ENCODE data around the gene CTSZ.
A peak's percentile ranks its signal among the peaks of the same experiment; 100 is the strongest.
"Not testable (repeated sequence)": the region's sequence is repeated elsewhere in the genome, so short reads cannot be mapped to it uniquely, and the experiment has no call there.

The CTSZ gene

GRCh38 chr20:59006864-59007664 is at the start of gene CTSZ:
TSS of gene CTSZ (minus strand) at chr20:59007254. CDS start at chr20:59007128, 126 bp downstream.
- no peak for DNase-seq (ENCODE audit: low read depth in 2 of 2)

GRCh38 chr20:59055302-59055701 is 48.2 kb upstream of the CTSZ start:
- DNase-seq (ENCODE audit: low read depth in 2 of 2), result no peak

GRCh38 chr20:59051666-59052185 is 44.7 kb upstream of the CTSZ start:
- no peak for DNase-seq (ENCODE audit: low read depth in 2 of 2)

- no peak for DNase-seq (ENCODE audit: low read depth in 2 of 2)
These were observed 43.4 kb upstream of the CTSZ start for GRCh38 chr20:59050437-59050836.

GRCh38 chr20:59048681-59049030 is 41.6 kb upstream of the CTSZ start:
- no peak for DNase-seq (ENCODE audit: low read depth in 2 of 2)

- DNase-seq (ENCODE audit: low read depth in 2 of 2), result no peak
These were observed 41.1 kb upstream of the CTSZ start for GRCh38 chr20:59047938-59048680.

- no peak for DNase-seq (ENCODE audit: low read depth in 2 of 2)
These were observed 39.8 kb upstream of the CTSZ start for GRCh38 chr20:59046862-59047261.

- no peak for DNase-seq (ENCODE audit: low read depth in 2 of 2)
These were observed 37.7 kb upstream of the CTSZ start for GRCh38 chr20:59044796-59045195.

GRCh38 chr20:59044295-59044694 is 37.2 kb upstream of the CTSZ start:
- no peak for DNase-seq (ENCODE audit: low read depth in 2 of 2)

GRCh38 chr20:59043698-59044097 is 36.6 kb upstream of the CTSZ start:
- no peak for DNase-seq (ENCODE audit: low read depth in 2 of 2)

- DNase-seq (ENCODE audit: low read depth in 2 of 2), result peak; percentile 82 to 93
These were observed 36.0 kb upstream of the CTSZ start for GRCh38 chr20:59042796-59043631.

- peak in 1 of 2 donors; percentile 26 for DNase-seq (ENCODE audit: low read depth in 2 of 2)
These were observed 35.2 kb upstream of the CTSZ start, which contains the start of gene PRELID3B for GRCh38 chr20:59042151-59042795. TSS of gene PRELID3B (minus strand) at chr20:59042786. CDS start at chr20:59042730, 56 bp downstream.

GRCh38 chr20:59041487-59041886 is 34.4 kb upstream of the CTSZ start:
- DNase-seq (ENCODE audit: low read depth in 2 of 2), result not testable (repeated sequence)

GRCh38 chr20:59040667-59041066 is 33.6 kb upstream of the CTSZ start:
- no peak for DNase-seq (ENCODE audit: low read depth in 2 of 2)

- no peak for DNase-seq (ENCODE audit: low read depth in 2 of 2)
These were observed 32.2 kb upstream of the CTSZ start for GRCh38 chr20:59039233-59039632.

GRCh38 chr20:59037386-59037785 is 30.3 kb upstream of the CTSZ start:
- DNase-seq (ENCODE audit: low read depth in 2 of 2), result no peak

- no peak for DNase-seq (ENCODE audit: low read depth in 2 of 2)
These were observed 28.3 kb upstream of the CTSZ start for GRCh38 chr20:59035381-59035780.

- no peak for DNase-seq (ENCODE audit: low read depth in 2 of 2)
These were observed 26.6 kb upstream of the CTSZ start for GRCh38 chr20:59033616-59034165.

- DNase-seq (ENCODE audit: low read depth in 2 of 2), result no peak
These were observed 26.0 kb upstream of the CTSZ start for GRCh38 chr20:59033093-59033492.

GRCh38 chr20:59032713-59033059 is 25.6 kb upstream of the CTSZ start:
- DNase-seq (ENCODE audit: low read depth in 2 of 2), result no peak

GRCh38 chr20:59032023-59032712 is 25.1 kb upstream of the CTSZ start, which contains the start of gene ATP5F1E:
TSS of gene ATP5F1E (minus strand) at chr20:59032335. CDS start at chr20:59032251, 84 bp downstream.
- DNase-seq (ENCODE audit: low read depth in 2 of 2), result peak; percentile 90 to 99

All from stimulated activated CD8-positive, alpha-beta memory T cell treated with anti-CD3 and anti-CD28 coated beads, Interleukin-7, amount 100 ng/mL, for 4 hours (primary cell).